Activated CD4-positive, alpha-beta T cell treated with anti-CD3 and anti-CD28 coated beads, Interleukin-2, amount 50 U/mL, for 48 hours (primary cell): ENCODE results near the gene XRCC5.
"Not testable (repeated sequence)": the region's sequence is repeated elsewhere in the genome, so short reads cannot be mapped to it uniquely, and the experiment has no call there.

Experiments
- DNase-seq, 2 experiments: peaks; one replicate each; pipeline ENCODE4 v3.0.0-alpha.2; 2020

Gene XRCC5

DNA sequence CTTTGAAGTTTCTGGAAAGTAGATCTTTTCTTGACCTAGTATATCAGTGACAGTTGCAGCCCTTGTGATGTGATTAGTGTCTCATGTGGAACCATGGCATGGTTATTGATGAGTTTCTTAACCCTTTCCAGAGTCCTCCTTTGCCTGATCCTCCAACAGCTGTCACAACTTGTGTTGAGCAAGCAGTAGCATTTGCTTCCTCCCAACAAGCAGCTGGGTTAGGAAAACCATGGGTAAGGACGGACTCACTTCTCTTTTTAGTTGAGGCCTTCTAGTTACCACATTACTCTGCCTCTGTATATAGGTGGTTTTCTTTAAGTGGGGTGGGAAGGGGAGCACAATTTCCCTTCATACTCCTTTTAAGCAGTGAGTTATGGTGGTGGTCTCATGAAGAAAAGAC lies 96.3 kb downstream of the XRCC5 start:
- no peak for DNase-seq

DNA sequence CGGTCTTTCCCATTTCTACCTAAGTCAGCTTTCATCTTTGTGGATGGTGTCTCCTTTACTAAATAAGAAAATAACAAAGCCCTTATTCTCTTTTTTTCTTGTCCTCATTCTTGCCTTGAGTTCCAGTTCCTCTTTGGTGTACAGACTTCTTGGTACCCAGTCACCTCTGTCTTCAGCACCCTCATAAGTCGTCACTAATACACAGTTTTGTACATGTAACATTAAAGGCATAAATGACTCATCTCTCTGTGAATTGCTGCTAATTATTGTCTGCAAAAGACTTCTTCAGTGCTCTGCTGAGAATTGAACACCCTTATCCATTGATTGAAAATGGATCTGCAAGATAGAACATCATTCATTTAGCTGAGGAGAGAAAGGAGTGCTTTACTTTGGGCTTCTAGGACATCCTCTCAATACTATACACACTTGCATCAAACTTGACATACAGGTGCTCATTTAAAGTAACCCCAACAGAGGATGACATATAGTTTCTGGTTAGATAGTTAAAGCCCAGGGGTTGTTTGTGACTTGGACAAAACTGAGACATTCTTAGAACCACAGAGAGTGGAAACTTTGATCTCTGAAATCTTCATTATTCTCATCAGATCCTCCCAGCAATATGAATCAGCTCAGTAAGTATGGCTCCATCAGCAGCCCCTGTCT lies 97.0 kb downstream of the XRCC5 start:
- no peak for DNase-seq

DNA sequence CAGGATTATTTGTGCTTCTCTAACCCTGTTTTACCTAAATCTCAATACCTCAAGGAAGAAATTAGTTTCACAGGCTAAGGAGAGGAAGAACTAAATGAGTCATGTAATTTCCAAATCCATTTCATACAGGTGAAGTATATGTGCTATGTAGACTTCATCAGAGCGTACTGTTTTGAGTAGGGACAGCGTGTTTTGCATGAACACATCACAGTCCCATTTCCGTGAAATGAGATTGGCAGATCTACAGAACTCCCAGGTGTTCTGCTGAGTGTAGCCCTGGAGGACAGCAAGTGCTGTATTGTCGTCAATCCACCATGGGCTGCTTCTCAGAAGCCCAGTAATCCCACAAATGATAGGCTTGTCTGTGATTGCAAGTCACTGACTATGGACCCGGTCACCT lies 97.7 kb downstream of the XRCC5 start:
- DNase-seq = no peak

DNA sequence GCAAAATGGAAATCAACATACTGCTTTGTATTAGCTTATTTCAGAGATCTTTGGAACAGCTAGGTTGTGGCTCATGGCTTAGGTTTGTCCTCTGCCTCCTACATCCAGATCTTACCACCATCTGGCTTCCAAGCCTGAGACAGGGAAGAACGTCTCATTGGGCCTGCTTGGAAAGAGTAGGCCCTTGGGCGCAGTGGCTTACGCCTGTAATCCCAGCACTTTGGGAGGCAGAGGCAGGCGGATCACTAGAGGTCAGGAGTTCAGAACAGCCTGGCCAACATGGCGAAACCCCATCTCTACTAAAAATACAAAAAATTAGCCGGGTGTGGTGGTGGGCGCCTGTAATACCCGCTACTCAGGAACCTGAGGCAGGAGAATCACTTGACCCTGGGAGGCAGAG lies 99.5 kb downstream of the XRCC5 start:
- not testable (repeated sequence) for DNase-seq

DNA sequence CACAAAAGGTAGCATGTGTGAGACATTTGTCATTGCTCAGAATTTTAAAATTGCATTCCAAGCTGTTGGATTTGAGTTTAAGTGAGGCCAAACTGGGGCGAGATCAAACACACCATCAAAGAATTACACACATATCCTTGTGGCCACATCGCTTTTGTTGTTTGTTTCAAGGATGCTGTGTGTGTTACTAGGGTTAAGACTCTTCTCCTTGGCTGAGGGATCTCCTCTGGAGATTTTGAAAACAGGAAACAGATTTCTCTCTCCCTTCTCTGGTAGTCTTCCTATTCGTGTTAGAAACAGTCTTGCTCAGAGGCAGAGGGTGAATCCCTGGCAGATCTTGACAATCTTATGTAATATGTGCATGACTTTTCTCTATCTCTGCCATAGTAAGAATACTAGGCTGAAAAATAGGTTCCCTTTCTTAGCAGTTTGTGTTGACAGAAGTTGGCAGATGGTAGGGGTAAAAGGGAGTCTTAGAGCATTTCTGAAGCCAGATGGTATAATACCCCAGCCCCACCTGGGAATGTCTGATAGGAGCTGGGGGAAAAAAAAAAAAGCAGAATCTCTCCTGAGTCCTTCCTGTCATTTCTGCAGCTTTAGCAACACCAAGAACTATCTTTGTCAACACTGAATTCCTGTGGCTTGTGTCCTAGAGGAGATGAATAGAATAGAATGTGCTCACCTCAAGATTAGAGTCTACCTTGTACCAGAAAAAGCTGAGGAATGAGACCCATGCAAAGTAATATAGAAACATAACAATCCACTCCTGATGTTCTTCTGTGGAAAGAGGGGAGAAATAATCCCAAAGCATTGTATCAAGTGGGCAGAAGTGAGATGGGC lies 101.8 kb downstream of the XRCC5 start:
- DNase-seq = no peak

DNA sequence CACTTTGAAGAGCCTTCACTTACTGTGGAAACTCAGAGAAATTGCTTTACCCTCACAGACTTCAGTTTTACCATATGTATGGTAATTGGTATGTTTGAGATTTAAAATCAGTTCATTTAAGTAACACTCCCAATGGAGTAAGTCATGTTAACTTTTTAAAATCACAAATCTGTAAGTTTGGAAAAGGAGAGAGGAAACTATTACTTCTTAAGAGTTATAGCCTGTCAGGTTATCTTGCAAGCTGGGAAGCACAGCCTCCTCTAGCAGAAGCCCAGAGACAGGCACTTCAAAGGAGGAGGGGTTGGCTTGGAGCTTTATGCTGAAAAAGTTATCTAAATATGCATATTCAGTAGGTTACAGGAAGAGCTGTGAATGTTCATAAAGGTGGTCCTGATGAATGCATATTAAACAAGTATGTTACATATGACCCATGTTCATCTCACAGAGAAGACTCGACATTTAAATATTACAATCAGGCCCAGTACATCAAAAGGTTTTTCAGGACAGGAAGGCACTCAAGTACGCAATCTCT lies 102.5 kb downstream of the XRCC5 start:
- DNase-seq = no peak

DNA sequence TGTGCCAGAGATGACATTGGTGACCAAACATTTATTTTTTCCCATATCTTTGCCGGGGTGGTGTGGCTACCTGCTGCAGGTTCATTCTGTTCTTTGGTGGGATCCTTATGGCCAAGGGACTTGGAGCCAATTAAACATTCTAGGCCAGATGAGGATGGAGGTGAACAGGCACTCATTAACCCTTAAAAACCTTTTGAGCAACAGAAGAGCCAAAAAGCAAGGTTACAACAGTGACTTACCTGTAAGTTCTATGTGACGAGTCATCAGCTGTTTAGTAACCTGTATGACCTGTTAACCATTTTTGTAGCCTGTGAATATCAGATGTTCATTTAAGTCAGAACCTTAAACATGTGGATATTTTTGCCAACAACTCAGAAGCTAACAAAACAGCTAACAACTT lies 105.6 kb downstream of the XRCC5 start:
- no peak for DNase-seq

DNA sequence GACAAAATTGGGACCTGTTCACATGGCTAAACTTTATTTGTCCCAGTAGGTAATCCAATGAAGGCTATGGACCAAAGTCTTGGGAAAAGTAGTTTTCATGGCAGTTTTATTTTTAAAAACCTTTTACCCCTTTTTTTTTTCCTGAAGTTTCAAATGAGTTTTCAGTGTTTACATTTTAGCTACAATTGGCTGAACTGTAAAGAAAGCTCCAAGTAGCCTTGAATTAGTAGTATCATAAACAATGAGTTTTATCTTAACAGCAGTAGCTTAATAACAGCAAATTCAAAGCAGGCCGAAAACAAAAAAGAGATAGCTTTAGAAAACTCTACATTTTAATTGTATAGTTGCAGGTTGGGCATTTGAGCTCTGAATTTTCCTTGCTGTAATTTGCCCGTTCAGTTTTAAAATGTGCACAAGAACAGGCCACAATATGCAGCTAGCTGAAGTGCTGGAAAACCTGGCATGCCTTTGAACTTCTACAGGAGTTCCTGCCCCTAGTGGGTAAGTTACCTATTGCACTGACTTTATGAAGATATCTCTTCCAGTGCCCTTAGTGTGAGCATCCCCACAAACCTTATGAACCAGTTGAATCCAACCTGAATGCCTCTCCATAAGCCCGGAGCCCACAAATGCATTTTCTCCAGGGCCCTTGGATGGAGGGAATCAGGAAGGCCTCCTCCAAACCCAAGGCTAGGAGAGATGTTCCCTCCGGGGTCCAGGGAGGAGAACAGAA lies 106.7 kb downstream of the XRCC5 start:
- no peak for DNase-seq

DNA sequence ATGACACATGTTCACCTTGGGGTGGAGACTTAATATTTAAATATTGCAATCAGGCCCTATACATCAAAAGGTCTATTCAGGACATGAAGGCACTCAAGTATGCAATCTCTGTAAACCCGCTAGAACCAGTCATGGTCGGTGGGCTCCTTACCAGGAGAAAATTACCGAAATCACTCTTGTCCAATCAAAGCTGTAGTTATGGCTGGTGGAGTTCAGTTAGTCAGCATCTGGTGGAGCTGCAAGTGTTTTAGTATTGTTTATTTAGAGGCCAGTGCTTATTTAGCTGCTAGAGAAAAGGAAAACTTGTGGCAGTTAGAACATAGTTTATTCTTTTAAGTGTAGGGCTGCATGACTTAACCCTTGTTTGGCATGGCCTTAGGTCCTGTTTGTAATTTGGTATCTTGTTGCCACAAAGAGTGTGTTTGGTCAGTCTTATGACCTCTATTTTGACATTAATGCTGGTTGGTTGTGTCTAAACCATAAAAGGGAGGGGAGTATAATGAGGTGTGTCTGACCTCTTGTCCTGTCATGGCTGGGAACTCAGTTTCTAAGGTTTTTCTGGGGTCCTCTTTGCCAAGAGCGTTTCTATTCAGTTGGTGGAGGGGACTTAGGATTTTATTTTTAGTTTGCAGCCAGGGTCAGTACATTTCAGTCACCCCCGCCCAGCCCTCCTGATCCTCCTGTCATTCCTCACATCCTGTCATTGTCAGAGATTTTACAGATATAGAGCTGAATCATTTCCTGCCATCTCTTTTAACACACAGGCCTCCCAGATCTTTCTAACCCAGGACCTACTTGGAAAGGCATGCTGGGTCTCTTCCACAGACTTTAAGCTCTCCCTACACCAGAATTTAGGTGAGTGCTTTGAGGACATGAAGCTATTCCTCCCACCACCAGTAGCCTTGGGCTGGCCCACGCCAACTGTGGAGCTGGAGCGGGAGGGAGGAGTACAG lies 108.1 kb downstream of the XRCC5 start:
- DNase-seq = peak in 1 of 2 experiments; percentile 38

DNA sequence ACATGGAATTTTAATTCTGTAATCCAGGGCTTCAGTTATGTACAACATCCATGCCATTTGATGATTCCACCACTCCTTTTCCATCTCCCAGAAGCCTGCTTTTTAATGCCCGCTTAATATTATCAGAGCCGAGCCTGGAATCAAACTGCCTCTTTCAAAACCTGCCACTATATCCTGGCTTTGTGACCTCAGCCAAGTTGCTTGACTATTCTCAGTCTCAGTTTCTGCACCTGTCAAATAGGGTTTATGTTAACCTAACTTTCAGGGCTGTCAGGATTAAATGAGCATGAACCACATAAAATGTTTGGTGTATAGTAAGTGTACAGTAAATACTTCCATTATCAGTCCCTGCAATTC lies 108.7 kb downstream of the XRCC5 start:
- DNase-seq = no peak

DNA sequence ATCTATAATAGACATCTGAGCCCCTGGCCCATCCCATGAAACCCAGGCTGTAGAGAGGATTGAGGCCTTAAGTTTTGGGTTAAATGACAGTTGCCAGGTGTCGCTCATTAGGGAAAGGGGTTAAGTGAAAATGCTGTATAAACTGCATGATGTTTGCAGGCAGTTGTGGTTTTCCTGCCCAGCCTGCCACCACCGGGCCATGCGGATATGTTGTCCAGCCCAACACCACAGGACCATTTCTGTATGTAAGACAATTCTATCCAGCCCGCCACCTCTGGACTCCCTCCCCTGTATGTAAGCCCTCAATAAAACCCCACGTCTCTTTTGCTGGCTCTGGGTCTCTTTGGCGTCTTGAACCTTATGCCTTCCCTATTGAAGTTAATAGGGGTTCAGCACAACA lies 110.7 kb downstream of the XRCC5 start:
- no peak for DNase-seq

DNA sequence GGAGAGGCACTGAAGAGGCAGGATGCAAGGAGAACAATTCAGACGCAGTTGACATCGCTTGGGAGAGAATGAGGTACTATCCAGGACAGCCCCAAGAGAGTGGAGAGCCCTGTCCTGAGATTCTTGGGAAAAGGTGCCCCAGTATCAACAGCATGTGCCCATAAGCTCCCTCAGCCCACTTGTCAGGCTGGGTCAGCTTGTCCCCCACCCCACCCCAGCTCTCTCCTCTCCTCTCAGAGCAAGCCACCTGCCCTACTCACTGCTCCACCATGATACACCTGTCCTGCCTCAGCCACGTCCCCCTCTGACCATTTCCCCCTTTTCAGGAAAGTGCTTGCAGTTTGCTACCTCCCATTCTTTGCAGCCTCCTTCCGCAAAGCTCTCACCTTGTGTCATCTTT lies 111.8 kb downstream of the XRCC5 start:
- no peak for DNase-seq

DNA sequence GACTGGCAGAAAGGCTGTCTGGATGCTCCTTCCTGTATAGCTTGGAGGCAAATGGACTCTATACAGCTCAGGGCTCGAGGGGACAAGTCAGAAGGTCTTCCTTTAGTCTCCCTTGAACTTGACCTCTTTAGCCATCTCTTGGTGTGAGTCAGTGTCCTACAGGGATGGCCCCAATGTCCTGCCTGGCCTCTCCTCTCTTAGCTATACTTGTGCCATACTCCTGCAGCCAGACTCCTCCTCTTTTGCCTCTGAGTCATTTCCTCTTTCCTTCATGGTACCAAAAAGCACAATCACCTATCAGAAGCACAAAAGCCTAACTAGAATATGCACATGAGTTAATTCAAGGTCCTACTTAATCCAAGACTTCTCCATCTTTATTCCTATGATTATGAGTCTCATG lies 112.7 kb downstream of the XRCC5 start:
- no peak for DNase-seq

DNA sequence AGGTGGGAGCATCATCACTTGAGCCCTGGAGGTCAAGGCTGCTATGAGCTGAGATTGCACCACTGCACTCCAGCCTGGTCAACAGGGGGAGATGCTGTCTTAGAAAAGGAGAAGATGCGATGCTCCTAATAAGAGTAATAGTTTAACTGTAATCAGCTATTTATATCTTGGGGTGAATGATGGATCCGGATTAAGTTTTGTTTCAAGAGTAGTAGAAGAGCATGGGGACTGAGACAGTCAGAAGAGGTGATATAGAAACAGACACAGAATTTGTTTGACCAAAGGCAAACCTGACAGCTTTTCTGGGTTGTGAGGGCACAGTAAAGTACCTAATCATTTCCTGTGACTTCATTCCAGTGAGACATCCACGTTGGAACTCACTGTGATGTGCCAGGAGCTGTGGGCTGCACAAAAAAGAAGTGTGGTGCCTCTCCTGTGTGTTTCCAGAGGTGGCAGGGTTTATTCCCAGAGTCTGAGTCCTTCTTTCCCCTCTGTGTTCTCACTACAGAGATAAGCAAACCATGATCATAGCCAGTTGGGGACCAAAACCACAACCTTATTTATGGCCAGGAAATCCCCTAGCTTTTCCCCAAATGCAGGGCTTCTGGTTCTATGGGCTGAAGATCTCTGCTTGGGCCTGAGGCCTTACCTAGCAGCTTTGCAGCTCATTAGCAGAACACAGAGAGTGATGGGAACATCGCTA lies 113.7 kb downstream of the XRCC5 start:
- DNase-seq = peak in 1 of 2 experiments; percentile 37

DNA sequence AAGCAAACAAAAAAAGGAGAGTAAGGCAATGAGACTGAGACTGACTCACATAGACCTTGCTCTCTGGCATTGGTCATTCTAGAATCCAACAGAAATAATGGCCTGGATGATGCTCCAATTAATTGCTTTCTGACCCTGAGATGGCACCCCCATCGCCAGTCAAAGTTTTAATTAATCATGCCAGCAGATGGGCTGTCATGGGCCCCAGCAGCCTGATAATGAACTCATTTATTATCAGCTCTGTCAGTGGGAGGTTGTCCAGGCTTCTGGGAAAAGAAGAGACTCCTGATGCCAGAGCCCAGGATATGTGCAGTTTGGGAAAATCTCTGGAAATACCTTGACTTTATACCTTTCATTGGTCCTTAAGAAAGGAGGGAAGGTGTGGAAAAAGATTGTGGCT lies 115.2 kb downstream of the XRCC5 start:
- DNase-seq = no peak

DNA sequence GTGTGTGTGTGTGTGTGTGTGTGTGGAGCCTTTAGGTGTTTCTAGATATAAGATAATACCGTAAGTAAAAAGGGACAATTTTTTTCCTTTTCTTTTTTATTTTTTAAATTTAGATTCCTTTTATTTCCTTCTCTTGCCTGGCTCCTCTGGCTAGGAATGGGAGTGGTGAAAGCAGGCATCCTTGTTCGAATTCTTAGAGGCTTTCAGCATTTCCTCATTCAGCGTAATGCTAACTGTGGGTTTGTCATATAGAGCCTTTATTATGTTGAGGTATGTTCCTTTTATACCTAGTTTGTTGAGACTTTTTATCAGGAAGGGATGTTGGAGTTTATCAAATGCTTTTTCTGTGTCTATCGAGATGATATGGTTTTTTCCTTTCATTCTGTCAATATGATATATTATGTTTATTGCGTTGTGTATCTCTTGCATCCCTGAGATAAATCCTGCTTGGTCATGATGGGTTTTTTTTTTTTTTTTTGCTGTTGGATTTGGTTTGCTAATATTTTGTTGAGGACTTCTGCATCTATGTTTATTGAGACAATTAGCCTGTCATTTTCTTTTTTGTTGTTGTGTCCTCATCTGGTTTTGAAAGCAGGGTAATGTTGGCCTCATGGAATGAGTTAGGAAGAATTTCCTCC lies 120.2 kb downstream of the XRCC5 start:
- DNase-seq = no peak

DNA sequence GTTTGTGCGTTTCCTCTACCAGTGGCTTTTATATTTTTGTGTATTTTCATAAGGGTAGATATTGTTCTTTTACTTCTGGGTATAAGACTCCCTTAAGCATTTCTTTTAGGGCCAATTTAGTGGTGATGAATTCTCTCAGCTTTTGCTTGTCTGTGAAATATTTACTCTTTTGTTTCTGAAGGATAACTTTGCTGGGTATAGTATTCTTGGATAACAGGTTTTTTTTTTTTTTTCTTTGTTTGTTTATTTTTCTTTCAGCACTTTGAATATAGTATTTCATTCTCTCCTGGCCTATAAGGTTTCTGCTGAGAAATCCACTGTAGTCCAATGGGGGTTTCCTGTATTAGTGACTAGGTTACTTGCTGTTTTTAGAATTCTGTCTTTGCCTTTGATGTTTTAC lies 122.7 kb downstream of the XRCC5 start:
- no peak for DNase-seq

DNA sequence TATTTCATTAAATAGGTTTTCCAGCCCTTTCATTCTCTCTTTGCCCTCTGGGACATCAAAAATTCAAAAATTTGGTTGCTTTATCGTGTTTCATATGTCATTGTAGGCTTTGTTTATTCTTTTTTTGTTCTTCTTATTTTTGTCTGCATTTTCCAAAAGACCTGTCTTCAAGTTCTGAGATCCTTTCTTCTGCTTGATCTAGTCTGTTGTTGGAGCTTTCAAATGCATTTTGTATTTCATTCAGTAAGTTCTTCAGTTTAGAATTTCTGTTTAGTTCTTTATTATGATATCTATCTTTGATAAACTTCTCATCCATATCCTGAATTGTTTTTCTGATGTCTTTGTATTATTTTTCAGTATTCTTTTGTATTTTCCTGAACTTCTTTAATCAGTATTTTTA lies 123.6 kb downstream of the XRCC5 start:
- DNase-seq = no peak

DNA sequence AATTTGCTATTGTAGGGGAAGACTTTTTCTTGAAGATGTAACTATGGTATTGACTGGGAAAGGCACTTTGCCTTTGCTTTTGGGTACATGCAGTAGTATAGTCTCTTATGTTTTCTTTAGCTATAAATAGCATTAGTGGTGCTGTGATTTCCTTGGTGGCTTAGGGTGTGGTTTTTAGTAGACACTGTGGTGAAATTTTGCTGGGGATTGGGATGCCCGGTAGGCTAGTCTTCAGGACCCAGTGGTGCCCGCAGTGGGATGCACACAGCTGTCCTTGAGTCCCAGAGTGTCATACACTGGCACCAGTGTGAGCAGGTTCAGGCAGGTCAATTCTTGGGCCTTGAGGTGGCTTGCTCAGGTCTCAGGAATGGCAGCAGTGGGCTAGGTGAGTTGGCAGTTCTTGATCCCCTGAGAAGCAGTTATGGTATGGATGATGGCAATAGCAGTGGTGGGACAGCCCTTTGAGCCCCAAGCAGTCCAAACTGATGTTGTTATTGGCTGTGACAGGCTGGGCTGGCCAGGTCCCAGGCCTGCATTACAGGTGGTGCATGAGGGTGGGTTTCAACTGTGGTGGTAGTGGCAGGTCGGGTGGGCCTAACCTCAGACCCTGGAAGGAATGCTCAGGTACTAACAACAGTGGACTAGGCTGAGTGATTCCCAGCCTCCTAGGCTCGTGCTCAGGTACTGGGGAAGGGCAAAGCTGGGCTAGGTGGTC lies 124.3 kb downstream of the XRCC5 start:
- DNase-seq = no peak

DNA sequence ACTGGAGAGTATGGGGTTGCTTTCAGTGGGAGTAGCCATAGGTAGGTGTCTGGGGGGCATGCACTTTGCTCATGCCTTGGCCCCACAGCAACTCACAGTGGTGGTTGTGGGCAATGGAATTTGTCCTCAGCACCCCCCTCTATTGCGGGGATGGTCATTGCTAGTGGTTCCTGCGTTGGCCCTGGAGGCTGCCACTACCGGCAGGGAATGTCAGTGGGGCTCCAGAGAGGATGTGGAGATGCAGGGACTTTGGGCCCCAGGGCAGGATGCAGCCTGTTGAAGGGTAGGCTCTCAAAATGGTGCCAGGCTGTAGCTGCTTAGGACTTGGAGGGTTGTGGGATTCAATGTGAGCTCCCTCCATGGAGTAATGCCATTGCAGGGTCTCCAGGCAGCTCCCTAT lies 125.0 kb downstream of the XRCC5 start:
- DNase-seq = no peak

DNA sequence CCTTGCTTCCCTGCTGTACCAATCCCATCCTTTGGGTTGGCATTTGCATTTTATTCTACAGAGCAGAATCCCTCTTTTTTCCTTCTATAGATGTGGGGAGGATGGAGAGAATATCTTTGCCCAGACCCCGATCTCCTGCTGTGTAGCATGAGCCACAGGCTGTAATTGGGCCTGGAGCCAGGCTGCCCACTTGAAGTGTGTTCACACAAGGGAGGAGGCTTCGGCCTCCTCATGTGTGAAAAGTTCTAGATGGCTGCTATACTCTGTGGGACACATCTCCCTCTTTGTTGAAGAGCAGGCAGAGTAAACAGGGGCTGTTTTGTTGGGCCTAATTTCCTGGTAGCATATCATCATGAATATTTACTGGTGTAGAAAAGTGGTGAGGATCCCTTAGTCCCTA lies 126.3 kb downstream of the XRCC5 start:
- DNase-seq = no peak
